ENCODE results near the gene ITGAD. TPM values are rescaled to one million over a fixed set of nuclear protein-coding genes. Genes with fewer than 3 reads are reported as not detected.

Gene ITGAD
- total and polyA plus RNA-seq, 2 of the 4 experiments (the other 2 are of a cell fraction): not detected

- no peaks in the 10 kb centered on the region for H3K9me3 ChIP-seq (ENCODE audit: control insufficient read depth, insufficient read depth, low read length)
- H2AK5ac ChIP-seq (ENCODE audit: low read depth, low read length): no peak overlapping the region
- no peak overlapping the region for H3K4me3 ChIP-seq (ENCODE audit: insufficient read depth, low read depth, low read length)
- no peaks in the 10 kb centered on the region for H3K79me1 ChIP-seq (ENCODE audit: low read depth in 1 of 2, low read length in 2 of 2)
- H3K18ac ChIP-seq (ENCODE audit: low read depth, low read length): no peak overlapping the region
- no peak overlapping the region for H3K4ac ChIP-seq (ENCODE audit: low read depth, low read length)
- H3K4me2 ChIP-seq (ENCODE audit: low read depth, low read length): no peak overlapping the region
- no TSS peak for BruUV-seq (replicated peaks)
- no peaks in the 10 kb centered on the region for H3K36me3 ChIP-seq (ENCODE audit: control insufficient read depth, insufficient read depth, low read length)
- H2AK9ac ChIP-seq (replicated peaks; ENCODE audit: low read depth, low read length, poor library complexity): no peak overlapping the region
- no peak overlapping the region for H2AFZ ChIP-seq (replicated peaks; ENCODE audit: low read length, poor library complexity)
- no peak for ATAC-seq (ENCODE audit: low read depth)
- no CpG with 5 or more reads among the region's 2 CpGs for WGBS, 2 experiments (ENCODE audit: extremely low coverage in 2 of 2, insufficient read length in 1 of 2)
- H3K27me3 ChIP-seq (ENCODE audit: control insufficient read depth, insufficient read depth, low read length): peaks cover 7% of the 10 kb centered on the region
- H4K91ac ChIP-seq (ENCODE audit: insufficient read depth, low read depth, low read length): no peak overlapping the region
- H4K5ac ChIP-seq (ENCODE audit: low read depth, low read length): no peak overlapping the region
- TF ChIP-seq RFX5 (IDR thresholded peaks at IDR 0.05; ENCODE audit: low read depth, low read length) (no peak), MAFK (IDR thresholded peaks at IDR 0.05; ENCODE audit: low read depth, low read length) (no peak), SMC3 (IDR thresholded peaks at IDR 0.05; ENCODE audit: low read depth, low read length) (no peak), MXI1 (IDR thresholded peaks at IDR 0.05; ENCODE audit: borderline replicate concordance, low read depth, low read length) (no peak), NFE2L2 (IDR thresholded peaks at IDR 0.05; ENCODE audit: low read depth, low read length) (no peak), MAZ (IDR thresholded peaks at IDR 0.05; ENCODE audit: borderline replicate concordance, low read depth, low read length) (no peak), FOS (IDR thresholded peaks at IDR 0.05; ENCODE audit: low read depth, low read length) (no peak), RAD21 (IDR thresholded peaks at IDR 0.05; ENCODE audit: low read length) (no peak), CHD1 (IDR thresholded peaks at IDR 0.05; ENCODE audit: low read depth, low read length) (no peak), CTCF (conservative IDR thresholded peaks at IDR 0.05; ENCODE audit: low read depth, low read length) (no peak), ELK1 (IDR thresholded peaks at IDR 0.05; ENCODE audit: borderline replicate concordance, low read depth, low read length) (no peak), USF2 (IDR thresholded peaks at IDR 0.05; ENCODE audit: low read depth, low read length) (no peak), POLR2A (IDR thresholded peaks at IDR 0.05; ENCODE audit: low read depth, low read length) (no peak), CEBPB (IDR thresholded peaks at IDR 0.05; ENCODE audit: low read depth, low read length) (no peak), RCOR1 (IDR thresholded peaks at IDR 0.05; ENCODE audit: insufficient replicate concordance, low read length) (no peak), BHLHE40 (IDR thresholded peaks at IDR 0.05; ENCODE audit: low read depth, low read length) (no peak)
- no peak overlapping the region for H3K23ac ChIP-seq (ENCODE audit: low read depth, low read length)
- H2BK15ac ChIP-seq (ENCODE audit: low read depth, low read length): no peak overlapping the region
- no peak overlapping the region for H3K27ac ChIP-seq (ENCODE audit: insufficient read depth, low read length)
- no peaks in the 10 kb centered on the region; the same call in 1 of the 2 replicates for H3K4me1 ChIP-seq (ENCODE audit: control insufficient read depth, insufficient read depth, low read length)
- intact Hi-C loops (cut with micrococcal nuclease) (loop anchor here (10.0 kb wide), 1 partner anchor 56 kb away; the partner anchor contains the start of gene ZNF843), dilution Hi-C loops (cut with HindIII; ENCODE audit: low sequenced_read_pairs, unreplicated experiment) (no loop called here), in situ Hi-C loops (cut with MboI; ENCODE audit: low sequenced_read_pairs) (no loop called here)
- H4K20me1 ChIP-seq (ENCODE audit: insufficient read depth, low read length): no peaks in the 10 kb centered on the region
- no peak for DNase-seq
- no peak overlapping the region for H4K8ac ChIP-seq (ENCODE audit: low read depth in 2 of 2, low read length in 2 of 2)
- no peak overlapping the region for H2BK120ac ChIP-seq (ENCODE audit: low read depth, low read length)
- H2BK20ac ChIP-seq (ENCODE audit: low read depth, low read length): no peak overlapping the region
- H2BK5ac ChIP-seq (ENCODE audit: low read depth, low read length, poor library complexity, severe bottlenecking): no peak overlapping the region
- no peak overlapping the region for H3K9ac ChIP-seq (ENCODE audit: low read depth, low read length)
- H3K9me1 ChIP-seq (ENCODE audit: insufficient read depth, low read length): no peaks in the 10 kb centered on the region
- ChIA-PET POLR2A (ENCODE audit: unreplicated experiment) (no interaction called here), CTCF (no interaction called here)
- no peak overlapping the region for H3K14ac ChIP-seq (replicated peaks; ENCODE audit: low read depth, low read length)
- H3K56ac ChIP-seq (ENCODE audit: extremely low read depth, insufficient read depth, low read length): no peak overlapping the region
Measured at GRCh38 chr16:31388535-31388934, 4.6 kb upstream of the ITGAD start.
